DOHH2 (cell line): ENCODE measurements around the gene REEP6.

Experiments
- H3F3A ChIP-seq: fragments of 200-600 bp; sonication (generic), shearing (Covaris generic); 2 replicates; pipeline ENCODE4 v1.6.0; 2016; ENCODE audit warnings: antibody characterized with exemption, mild to moderate bottlenecking; ENCODE audit not compliant: control insufficient read depth, insufficient read depth
- H3K27ac ChIP-seq: fragments of 200-600 bp; sonication (generic); 2 replicates; pipeline ENCODE4 v1.5.1; 2014; ENCODE audit warnings: low read depth, mild to moderate bottlenecking, low read length, moderate library complexity
- H3K27me3 ChIP-seq: fragments of 200-600 bp; sonication (generic); 2 replicates; pipeline ENCODE4 v1.6.1; 2014; ENCODE audit warnings: mild to moderate bottlenecking, low read length, mixed read lengths; ENCODE audit not compliant: control insufficient read depth
- H3K36me3 ChIP-seq: fragments of 200-600 bp; sonication (generic); 2 replicates; pipeline ENCODE4 v1.6.1; 2014; ENCODE audit warnings: mild to moderate bottlenecking, low read length, moderate library complexity, mixed read lengths; ENCODE audit not compliant: control insufficient read depth
- H3K4me1 ChIP-seq: fragments of 200-600 bp; sonication (generic); 2 replicates; pipeline ENCODE4 v1.6.1; 2014; ENCODE audit warnings: mild to moderate bottlenecking, low read length, mixed read lengths; ENCODE audit not compliant: control insufficient read depth
- H3K4me2 ChIP-seq: fragments of 200-600 bp; sonication (generic); 2 replicates; pipeline ENCODE4 v1.6.0; 2014; ENCODE audit warnings: mild to moderate bottlenecking, low read length, moderate library complexity
- H3K4me3 ChIP-seq: fragments of 200-600 bp; sonication (generic); 2 replicates; pipeline ENCODE4 v1.5.1; 2014; ENCODE audit warnings: mild to moderate bottlenecking, low read length, mixed read lengths
- H3K79me2 ChIP-seq: fragments of 200-600 bp; sonication (generic); 2 replicates; pipeline ENCODE4 v1.6.1; 2014; ENCODE audit warnings: mild to moderate bottlenecking, low read length, mixed read lengths; ENCODE audit not compliant: control insufficient read depth
- H3K9me2 ChIP-seq: fragments of 200-600 bp; sonication (generic); replicated peaks from 2 replicates; pipeline ENCODE4 v1.6.1; 2014; ENCODE audit warnings: mild to moderate bottlenecking, low read length, mixed read lengths; ENCODE audit not compliant: control insufficient read depth
- H3K9me3 ChIP-seq: fragments of 200-600 bp; sonication (generic); 2 replicates; pipeline ENCODE4 v1.6.1; 2014; ENCODE audit warnings: antibody characterized with exemption, low read length, mixed read lengths; ENCODE audit not compliant: control insufficient read depth, insufficient read depth
- H4K20me1 ChIP-seq: fragments of 200-600 bp; sonication (generic); 2 replicates; pipeline ENCODE4 v1.6.0; 2014; ENCODE audit warnings: low read depth, mild to moderate bottlenecking, antibody characterized with exemption, low read length, moderate library complexity; ENCODE audit not compliant: control insufficient read depth, insufficient read depth
- EZH2phosphoT487 ChIP-seq: fragments of 200-600 bp; sonication (generic); IDR thresholded peaks from 2 replicates; pipeline ENCODE4 v1.6.1; 2017; ENCODE audit warnings: borderline replicate concordance, mild to moderate bottlenecking, antibody characterized with exemption, low read length, moderate library complexity, mixed read lengths
- TF ChIP-seq, protein P1 (sequence below): fragments of 200-600 bp; sonication (generic); IDR thresholded peaks from one replicate; pipeline ENCODE4 v1.5.1; 2014; ENCODE audit warnings: antibody characterized with exemption, mild to moderate bottlenecking, low read depth, low read length; ENCODE audit not compliant: poor library complexity, severe bottlenecking

The REEP6 gene

DNA sequence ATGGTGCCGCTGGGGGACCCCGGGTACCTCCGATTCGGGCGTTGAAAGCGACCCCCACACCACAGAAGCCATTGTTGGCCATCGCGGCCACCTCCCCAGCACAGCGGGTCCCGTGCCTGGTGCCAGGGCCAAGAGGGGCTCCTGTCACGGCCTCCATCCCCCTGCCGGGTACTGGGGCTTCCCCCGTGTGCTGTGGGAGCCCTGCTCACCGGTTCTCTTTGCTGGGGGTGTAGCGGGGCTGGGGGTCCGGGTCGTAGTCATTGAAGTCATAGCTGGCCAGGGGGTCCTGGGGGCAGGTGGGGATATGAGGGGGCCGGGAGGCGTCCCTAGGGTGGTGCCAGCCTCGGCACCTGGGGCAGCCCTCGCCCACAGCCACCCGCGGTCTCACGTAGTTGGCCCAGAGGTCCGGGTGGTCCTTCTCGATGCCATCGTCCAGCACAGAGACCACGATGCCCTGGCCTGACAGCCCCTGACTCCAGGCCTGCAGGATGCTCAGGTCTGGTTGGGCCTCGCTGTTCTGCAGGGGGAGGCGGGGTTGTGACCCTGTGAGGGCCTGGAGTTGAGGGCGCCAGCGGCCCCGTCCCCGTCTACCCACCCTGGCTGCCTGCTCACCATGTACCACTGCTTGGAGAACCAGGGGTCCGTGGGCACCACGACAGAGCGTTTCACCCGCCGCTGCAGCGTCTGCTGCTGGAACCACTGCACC is 3.3 kb upstream of the REEP6 start:
- no peaks in the 10 kb centered on the region for H3K79me2 ChIP-seq
- H3K9me2 ChIP-seq, result no peaks in the 10 kb centered on the region
- no peak overlapping the region for H3K4me2 ChIP-seq
- H3K36me3 ChIP-seq, result no peaks in the 10 kb centered on the region
- TF ChIP-seq EZH2phosphoT487, result no peak
- TF ChIP-seq, protein P1, sequence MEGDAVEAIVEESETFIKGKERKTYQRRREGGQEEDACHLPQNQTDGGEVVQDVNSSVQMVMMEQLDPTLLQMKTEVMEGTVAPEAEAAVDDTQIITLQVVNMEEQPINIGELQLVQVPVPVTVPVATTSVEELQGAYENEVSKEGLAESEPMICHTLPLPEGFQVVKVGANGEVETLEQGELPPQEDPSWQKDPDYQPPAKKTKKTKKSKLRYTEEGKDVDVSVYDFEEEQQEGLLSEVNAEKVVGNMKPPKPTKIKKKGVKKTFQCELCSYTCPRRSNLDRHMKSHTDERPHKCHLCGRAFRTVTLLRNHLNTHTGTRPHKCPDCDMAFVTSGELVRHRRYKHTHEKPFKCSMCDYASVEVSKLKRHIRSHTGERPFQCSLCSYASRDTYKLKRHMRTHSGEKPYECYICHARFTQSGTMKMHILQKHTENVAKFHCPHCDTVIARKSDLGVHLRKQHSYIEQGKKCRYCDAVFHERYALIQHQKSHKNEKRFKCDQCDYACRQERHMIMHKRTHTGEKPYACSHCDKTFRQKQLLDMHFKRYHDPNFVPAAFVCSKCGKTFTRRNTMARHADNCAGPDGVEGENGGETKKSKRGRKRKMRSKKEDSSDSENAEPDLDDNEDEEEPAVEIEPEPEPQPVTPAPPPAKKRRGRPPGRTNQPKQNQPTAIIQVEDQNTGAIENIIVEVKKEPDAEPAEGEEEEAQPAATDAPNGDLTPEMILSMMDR, result no peak
- H3F3A ChIP-seq, result no peaks in the 10 kb centered on the region
- H3K4me1 ChIP-seq, result peaks cover 15% of the 10 kb centered on the region
- H3K27ac ChIP-seq, result no peak overlapping the region
- 0 out of 2 replicates have a peak, but pooled peaks cover 3% of the 10 kb centered on the region for H4K20me1 ChIP-seq
- no peaks in the 10 kb centered on the region for H3K9me3 ChIP-seq
- H3K4me3 ChIP-seq, result no peak overlapping the region
- no peaks in the 10 kb centered on the region for H3K27me3 ChIP-seq

DNA sequence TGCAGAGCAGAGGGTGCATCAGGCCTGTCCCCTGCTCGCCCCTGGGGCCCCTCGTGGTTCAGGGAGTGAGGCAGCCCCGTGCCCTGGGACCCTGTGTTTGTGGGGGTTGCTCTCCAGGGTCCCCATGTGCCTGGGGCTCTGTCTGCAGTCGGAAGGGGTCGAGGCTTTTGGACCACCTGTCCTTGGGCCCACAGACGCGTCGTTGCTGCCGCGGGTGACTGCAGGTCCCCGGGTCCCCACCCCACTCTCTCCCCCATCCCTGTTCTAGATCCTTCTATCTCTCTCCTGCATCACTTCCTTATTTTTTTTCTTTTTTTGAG is 2.7 kb upstream of the REEP6 start:
- peaks cover 15% of the 10 kb centered on the region for H3K4me1 ChIP-seq
- no peaks in the 10 kb centered on the region for H3K27me3 ChIP-seq
- TF ChIP-seq EZH2phosphoT487, result no peak
- TF ChIP-seq, protein P1, result no peak
- H3K9me2 ChIP-seq, result no peaks in the 10 kb centered on the region
- no peaks in the 10 kb centered on the region for H3K36me3 ChIP-seq
- no peak overlapping the region for H3K27ac ChIP-seq
- no peak overlapping the region for H3K4me2 ChIP-seq
- H3K4me3 ChIP-seq, result no peak overlapping the region
- H3K9me3 ChIP-seq, result no peaks in the 10 kb centered on the region
- 0 out of 2 replicates have a peak, but pooled peaks cover 3% of the 10 kb centered on the region for H4K20me1 ChIP-seq
- H3K79me2 ChIP-seq, result no peaks in the 10 kb centered on the region
- no peaks in the 10 kb centered on the region for H3F3A ChIP-seq

DNA sequence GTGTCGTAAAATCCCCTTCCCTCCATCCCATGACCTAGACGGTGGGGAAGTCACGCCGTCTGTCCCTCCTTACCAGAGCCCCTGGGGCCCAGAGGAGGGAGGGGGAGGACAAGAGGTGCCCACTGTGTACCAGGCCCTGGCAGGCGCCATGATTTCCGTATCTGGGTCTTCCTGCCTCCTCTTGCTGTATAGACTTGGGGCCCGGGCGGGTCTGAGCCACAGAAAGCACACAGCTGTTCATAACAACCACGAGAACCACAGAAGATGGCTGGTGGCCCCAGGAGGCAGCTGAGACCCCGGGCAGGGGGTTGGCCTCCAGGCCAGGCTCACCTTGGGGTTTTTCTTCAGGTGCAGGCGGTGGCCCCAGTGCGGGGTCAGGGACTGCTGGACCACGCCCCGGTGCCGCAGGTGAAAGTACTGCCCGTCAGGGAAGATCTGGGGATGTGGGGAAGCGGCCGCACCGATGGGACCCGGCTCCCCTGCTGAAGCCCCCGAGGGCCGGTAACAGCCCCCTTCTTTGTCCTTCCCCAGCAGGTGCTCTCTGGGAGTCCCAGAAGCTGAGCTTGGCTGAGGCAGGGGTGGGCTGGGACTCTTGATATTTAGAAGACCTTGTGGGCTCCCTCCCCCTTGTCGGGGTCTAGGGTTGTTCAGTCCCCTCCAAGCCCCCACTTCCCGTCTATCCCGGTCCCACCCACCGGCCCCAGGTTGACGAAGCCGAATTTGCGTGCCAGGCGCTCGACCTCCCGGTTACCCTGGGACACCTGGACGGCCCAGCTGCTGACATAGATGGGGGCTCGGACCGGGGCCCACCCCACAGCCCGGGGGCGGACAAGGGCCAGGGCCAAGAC is 1.3 kb upstream of the REEP6 start:
- Histone ChIP-seq H3K27ac (peak overlapping the region; percentile 35; the same call in 1 of the 2 replicates), H4K20me1 (0 out of 2 replicates have a peak, but pooled peaks cover 3% of the 10 kb centered on the region), H3K4me3 (peak overlapping the region; percentile 88), H3K27me3 (no peaks in the 10 kb centered on the region), H3K9me3 (no peaks in the 10 kb centered on the region), H3K4me1 (peaks cover 15% of the 10 kb centered on the region), H3K9me2 (no peaks in the 10 kb centered on the region), H3K36me3 (no peaks in the 10 kb centered on the region), H3K79me2 (no peaks in the 10 kb centered on the region), H3K4me2 (peak overlapping the region; percentile 94), H3F3A (no peaks in the 10 kb centered on the region)
- TF ChIP-seq, protein P1, result no peak
- TF ChIP-seq EZH2phosphoT487, result no peak
